NCI-H187 treated with DMSO at 0.1 percent for 48 hours (cell line): ENCODE data around the gene ZSWIM5.
"Not testable (repeated sequence)": the region's sequence is repeated elsewhere in the genome, so short reads cannot be mapped to it uniquely, and the experiment has no call there.

Experiments
- DNase-seq: peaks from one replicate; lab custom pipeline; 2025; lab: John Stamatoyannopoulos, UW

ZSWIM5 gene

DNA sequence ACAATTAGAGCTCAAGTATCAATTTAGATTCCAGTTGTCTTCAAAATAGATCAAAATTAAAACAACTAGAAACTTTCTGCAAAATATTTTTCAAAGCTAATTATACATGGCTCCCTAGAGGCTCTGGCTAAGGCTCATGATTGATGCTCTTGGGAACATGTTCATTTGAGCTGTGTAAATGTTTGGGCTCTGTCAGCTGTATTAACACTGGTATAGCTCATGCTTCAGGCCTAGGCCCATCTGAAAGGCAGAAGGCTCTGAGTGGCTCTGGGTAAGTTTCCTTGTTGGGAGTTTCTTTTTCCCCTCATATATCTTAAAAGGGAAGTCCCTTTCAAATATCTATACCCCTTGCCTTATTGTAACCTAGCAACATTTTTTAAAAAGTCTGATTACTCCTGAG is 113.1 kb downstream of the ZSWIM5 start:
- no peak for DNase-seq

DNA sequence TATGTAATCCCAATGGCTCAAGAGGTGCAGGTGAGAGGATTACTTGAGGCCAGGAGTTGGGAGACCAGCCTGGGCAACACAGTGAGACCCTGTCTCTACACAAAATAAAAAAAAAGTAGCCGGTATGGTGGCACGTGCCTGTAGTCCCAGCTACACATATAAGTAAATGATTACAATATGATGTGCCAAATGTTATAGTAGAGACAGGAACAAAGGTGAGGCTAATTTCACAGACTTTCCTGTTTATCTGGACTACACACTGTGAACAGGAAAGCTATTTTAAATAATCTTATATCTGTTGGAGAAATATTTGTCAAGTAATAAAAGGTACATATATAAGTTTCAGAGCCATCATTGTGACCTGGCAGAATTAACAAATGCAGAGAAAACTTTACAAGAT is 116.7 kb downstream of the ZSWIM5 start:
- DNase-seq: no peak

DNA sequence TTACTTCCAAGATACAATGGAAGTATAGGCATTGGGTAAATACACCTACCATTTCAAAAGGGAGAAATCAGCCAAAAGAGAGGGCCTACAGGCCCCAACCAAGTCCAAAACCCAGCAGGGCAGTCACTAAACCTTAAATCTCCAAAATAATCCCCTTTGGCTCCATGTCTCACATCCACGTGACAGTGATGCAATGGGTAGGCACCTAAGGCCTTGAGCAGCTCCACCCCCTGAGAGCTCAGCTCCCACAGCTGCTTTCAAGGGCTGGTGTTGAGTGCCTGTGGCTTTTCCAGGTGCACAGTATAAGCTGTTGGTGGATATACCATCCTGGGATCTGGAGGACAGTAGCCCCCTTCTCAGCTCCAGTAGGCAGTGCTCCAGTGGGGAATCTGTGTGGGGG is 121.8 kb downstream of the ZSWIM5 start:
- no peak for DNase-seq

- no peak for DNase-seq
Observed at GRCh38 chr1:45079533-45079932, 126.9 kb downstream of the ZSWIM5 start.

GRCh38 chr1:45076959-45077358 is 129.4 kb downstream of the ZSWIM5 start:
- DNase-seq: not testable (repeated sequence)

DNA sequence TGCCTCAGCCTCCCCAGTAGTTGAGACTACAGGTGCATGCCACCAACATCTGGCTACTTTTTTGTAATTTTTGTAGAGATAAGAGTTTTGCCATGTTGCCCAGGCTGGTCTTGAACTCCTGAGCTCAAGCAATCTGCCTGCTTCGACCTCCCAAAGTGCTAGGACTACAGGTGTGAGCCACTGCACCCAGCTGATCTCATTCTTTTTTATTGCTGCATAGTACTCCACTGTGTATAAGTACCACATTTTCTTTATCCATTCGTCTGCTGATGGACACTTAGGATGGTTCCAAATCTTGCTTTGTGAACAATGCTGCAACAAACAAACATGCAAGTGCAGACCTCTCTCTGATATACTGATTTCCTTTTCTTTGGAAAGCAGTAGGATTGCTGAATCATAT is 134.8 kb downstream of the ZSWIM5 start:
- DNase-seq: no peak

DNA sequence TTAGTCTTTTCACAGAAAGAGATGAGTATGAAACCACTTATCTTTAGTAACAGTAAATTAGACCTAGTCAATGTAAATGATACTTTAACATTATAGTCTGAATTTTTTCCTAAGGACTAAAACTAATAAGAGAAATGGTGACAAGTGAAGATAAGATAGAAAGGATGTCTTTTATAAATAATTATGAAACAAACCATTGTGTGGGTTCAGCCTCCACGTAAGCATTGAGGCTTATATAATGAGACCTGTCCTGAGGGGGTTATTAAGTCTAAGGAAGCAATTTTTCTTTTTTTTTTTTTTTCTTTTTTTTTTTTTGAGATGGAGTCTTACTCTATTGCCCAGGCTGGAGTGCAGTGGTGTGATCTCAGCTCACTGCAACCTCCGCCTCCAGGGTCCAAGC is 138.6 kb downstream of the ZSWIM5 start:
- no peak for DNase-seq

DNA sequence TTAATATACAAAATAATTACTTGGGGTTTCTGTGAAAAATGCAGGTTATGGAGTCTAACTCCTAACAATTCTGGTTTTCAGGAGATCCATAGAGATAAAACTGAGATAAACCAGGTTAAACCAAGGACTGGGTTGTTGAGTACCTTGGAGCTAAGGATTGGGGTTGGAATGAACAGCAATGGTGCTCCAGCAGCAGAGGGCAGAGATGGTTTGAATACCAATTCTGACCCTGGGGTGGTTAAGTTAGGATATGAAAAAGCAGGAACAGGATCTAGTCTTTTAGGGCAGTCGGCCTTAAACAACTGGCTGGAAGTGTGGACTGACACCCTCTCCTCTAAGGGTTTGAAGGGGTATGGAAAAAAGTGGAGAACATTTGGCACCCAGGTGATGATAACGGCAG is 141.3 kb downstream of the ZSWIM5 start:
- no peak for DNase-seq

DNA sequence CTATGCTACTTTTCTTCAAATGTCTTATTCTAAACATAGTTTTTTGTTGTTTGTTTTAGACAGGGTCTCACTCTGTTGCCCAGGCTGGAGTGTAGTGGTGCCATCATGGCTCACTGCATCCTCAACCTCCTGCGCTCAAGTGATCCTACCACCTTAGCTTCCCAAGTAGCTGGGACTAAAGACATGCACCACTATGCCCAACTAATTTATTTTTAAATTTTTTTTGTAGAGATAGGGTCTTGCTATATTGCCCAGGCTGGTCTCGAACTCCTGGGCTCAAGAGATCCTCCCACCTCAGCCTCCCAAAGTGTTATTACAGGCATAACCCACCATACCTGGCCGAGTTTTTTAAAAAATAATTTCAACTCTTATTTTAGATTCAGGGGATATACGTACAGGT is 143.9 kb downstream of the ZSWIM5 start:
- not testable (repeated sequence) for DNase-seq

DNA sequence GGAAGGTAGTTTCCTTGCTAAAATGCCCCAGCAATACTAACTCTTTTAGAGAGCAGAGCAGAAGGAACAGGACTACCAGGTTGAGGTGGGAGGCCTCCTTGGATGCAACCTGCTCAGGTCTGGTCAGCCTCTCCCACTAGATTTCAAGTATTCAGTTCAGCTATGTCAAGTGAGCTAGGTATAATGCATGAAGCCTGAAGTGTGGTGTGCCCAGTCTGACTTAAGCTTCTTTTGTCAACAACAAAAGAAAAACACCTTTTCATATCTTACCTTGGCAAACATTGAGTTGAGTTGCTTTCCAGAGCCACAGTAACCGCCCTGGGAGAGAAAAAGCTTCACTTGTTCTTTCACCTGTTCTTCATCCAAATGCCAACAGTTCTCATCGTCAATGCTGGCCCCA is 146.6 kb downstream of the ZSWIM5 start:
- no peak for DNase-seq

- no peak for DNase-seq
Observed at GRCh38 chr1:45057542-45057941, 148.9 kb downstream of the ZSWIM5 start.

DNA sequence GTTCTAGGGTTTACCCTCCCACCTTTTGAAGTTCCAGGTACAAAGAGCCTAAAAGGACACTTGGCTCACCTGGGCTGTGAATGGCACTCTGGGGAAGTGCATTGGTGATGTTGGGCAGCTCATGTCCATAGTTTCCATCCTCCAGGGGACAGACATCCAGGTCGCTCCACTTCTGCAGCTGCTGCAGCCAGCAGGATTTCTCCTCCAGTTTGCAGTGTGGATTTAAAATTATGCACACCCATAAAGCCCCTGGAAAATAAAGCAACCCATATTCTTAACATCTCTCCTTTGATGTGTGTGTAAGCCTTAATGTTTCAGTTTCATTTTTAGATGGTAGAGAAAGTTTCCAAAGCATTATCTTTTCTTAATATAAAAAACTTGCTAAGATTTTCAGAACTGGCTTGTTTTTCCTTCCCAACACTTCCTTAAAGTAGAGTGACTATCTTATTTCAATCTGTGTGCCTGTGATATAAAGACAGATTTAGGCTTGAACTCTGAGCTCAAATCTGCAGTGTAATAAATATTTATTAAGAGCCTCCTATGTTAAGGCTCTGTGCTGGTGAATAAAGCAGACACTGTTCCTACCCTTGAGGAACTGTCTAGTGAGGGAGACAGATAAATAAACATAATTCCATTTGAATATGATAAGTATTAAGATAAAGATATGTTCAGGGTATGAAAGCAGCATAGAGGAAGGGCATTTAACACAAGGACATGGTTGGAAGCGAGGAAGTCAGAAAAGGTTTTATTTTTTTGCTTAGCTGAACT is 155.2 kb downstream of the ZSWIM5 start:
- DNase-seq: no peak

DNA sequence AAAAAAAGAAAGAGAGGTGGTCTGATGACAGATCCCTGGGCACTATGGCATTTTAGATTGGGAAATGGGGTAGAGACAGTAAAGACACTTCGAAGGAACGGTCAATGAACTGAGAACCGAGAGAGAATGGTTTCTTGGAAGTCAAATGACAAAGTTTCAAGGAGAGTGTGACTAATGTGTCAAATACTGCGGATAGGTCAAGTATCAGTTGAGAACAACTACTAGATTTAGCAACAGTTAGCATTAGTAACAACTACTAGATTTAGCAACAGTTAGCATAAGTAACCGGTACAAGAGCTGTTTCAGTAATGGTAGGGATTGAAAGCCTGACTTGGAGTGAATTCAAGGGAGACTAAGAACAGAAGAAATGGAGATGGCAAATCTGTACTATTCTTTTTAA is 159.4 kb downstream of the ZSWIM5 start:
- no peak for DNase-seq

DNA sequence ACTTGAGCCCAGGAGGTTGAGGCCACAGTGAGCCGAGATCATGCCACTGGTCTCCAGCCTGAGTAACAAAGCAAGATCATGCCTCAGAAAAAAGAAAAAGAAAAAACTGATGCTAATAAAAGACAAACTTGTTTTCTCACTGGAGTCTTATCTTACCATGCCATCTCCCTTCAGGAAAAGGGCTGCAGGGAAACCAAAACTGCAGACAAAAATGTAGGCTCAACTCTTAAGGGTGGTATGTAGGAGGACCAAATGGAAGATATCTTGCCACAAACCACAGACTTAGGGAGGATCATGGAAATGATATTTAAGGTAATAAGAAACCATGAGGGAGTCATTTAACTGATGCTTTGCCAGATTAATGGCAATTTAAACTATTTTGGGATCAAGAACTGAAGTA is 161.5 kb downstream of the ZSWIM5 start:
- DNase-seq: no peak

- no peak for DNase-seq
Observed at GRCh38 chr1:45043094-45043493, 163.3 kb downstream of the ZSWIM5 start.

- DNase-seq: no peak
Observed at GRCh38 chr1:45040297-45040696, 166.1 kb downstream of the ZSWIM5 start.

DNA sequence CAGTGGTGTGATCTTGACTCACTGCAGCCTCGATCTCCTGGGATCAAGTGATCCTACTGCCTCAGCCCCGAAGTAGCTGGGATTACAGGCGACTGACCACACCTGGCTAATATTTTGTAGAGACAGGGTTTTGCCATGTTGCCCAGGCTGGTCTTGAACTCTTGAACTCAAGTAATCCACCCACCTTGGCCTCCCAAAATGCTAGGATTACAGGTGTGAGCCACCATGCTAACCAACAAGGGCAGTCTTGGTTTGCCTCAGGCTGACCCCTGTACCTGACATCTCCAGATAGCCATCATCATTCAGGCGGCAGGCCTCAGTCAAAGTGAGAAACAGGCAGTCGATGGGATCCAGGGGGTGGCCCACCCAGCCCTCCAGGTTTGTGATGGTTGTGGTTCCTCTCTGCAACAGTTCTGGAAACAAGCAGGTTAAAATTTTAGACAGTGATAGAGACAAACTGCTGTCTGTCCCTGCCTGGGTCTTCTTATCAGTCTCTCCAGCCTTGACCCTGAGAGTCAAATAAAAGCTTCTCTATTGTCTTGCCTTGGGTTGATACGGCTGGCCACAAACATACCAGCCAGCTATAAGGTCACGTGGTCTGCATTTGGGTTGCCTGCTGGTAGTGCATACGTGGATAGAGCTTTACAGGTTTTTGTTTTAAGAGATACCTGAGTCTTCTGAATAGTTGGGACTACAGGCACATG is 167.6 kb downstream of the ZSWIM5 start:
- DNase-seq: no peak

DNA sequence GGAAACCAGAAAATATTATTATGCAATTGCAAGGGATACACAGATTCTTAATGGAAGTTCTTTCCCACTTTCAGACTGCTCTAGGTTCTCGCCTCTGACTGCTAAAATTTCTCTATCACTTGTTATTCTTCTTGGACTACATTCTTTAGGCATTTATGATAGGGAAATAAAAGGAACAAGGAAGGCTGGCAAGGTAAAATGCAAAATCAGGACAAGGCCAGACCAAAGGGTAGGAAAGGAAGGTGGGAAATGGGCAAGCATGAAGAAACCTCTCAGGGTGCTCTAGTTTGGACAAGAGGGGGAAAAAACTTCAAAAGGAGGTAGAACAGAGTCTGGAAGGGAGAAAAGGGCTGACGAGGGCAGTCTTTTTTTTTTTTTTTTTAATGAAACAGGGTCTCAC is 168.2 kb downstream of the ZSWIM5 start:
- no peak for DNase-seq

GRCh38 chr1:45037456-45037855 is 168.9 kb downstream of the ZSWIM5 start:
- no peak for DNase-seq

GRCh38 chr1:45035631-45036301 is 170.6 kb downstream of the ZSWIM5 start:
- peak; percentile 5 for DNase-seq

DNA sequence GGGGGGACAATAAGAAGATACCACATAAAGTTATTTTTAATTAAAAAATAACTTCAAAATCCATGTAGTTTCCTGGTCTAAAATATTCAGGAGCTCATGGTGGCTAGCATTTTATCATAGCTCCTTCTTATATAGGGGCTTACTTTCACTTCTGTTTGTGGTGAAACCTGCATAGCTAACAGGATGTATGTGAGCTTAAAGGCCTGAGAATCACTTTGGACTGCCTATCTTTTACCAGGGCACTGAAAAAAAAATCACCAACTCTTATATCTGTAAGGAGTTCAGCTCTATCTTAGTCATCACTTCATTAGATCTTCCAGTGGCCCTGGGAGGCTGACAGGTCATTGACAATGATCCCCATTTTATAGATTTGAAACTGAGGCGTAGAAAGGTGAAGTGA is 173.0 kb downstream of the ZSWIM5 start:
- no peak for DNase-seq

DNA sequence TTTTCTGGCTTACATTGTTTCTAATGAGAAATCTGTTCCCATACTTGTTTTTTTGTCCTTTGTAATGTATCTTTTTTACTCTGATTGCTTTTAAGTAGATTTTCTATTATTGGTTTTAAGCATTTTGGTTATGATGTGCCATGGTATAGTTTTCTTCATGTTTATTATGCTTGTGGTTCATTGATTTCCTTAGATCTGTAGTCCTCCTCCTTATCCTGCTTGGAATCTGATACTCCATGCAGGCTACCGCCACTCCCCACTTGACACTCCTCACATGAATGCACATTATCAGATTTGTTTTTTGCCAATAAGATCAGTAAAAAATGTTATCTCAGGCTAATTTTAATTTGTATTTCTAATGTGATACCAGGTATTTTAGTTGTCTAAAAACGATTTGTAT is 173.6 kb downstream of the ZSWIM5 start:
- peak; percentile 2 for DNase-seq

DNA sequence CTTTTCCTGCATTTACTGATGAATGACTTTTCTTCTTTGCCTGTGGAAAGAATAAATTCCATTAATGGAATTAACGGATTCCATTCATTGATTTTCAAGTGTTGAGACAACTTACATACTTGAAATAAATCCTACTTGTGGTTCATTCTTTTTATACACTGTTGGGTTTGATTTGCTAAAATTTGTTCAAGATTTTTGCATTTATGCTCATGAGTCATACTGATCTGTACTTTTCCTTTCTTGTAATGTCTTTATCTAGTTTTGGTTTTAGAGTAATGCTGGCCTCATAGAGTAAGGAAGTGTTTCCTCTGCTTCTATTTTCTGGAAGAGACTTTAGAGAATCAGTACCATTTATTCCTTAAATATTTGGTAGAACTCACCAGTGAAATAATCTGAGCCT is 180.0 kb downstream of the ZSWIM5 start:
- DNase-seq: no peak
